ENCODE data around the gene FBXL7.
A peak's percentile ranks its signal among the peaks of the same experiment; 100 is the strongest.

FBXL7 gene

DNA sequence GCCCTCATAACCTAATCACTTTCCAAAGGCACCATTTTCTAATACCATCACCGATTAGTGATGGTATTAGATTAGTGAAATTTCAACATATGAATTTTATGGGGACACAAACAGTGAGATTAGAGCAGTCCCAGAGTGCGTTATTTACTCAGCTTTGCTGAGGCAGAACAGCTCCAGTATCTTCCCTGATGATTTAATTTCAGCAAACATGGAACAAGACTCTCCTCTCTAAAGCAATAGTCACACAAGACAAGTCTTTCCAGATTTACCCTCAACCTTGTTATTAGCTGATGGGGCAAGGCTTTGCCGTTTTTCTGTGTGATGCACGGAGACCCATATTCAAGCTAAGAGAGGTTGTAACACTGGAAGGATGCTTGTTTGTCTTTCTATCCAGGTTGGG lies 333.4 kb downstream of the FBXL7 start:
- no peak for TF ChIP-seq CTCF (conservative IDR thresholded peaks at IDR 0.05)
- peak overlapping the region; percentile 93 for H3K27ac ChIP-seq

- H3K27ac ChIP-seq, result peak overlapping the region; percentile 93
- TF ChIP-seq CTCF (conservative IDR thresholded peaks at IDR 0.05), result no peak
Observed at GRCh38 chr5:15834596-15835245, 334.7 kb downstream of the FBXL7 start.

DNA sequence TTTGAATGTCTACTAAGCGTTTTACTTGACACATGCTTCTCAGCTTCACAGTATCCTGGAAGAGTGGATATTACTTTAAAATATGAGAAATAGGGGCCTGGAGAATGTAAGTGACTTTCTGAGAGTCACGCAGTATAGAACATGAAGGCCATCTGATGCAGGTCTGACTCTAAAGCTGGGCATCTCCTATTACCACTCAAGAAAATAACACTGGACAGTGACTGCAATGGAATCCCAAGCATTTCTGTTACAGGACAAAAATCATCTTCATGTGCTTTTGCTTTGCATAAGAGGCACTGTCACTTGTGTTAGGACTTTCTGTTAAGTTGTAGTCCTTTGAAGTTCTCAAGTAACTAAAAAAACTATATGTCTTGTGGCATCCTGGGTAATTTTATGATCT lies 335.5 kb downstream of the FBXL7 start:
- TF ChIP-seq CTCF (conservative IDR thresholded peaks at IDR 0.05), result no peak

GRCh38 chr5:15837551-15838289 lies 337.7 kb downstream of the FBXL7 start:
- no peak for TF ChIP-seq CTCF (conservative IDR thresholded peaks at IDR 0.05)
- H3K27ac ChIP-seq, result no peak overlapping the region

More for the DNA sequence above, 335.5 kb downstream of the FBXL7 start:
- peak overlapping the region; percentile 93 for H3K27ac ChIP-seq

- H3K27ac ChIP-seq, result peak overlapping the region; percentile 63
- TF ChIP-seq CTCF (conservative IDR thresholded peaks at IDR 0.05), result no peak
Observed at GRCh38 chr5:15844253-15844652, 344.3 kb downstream of the FBXL7 start.

DNA sequence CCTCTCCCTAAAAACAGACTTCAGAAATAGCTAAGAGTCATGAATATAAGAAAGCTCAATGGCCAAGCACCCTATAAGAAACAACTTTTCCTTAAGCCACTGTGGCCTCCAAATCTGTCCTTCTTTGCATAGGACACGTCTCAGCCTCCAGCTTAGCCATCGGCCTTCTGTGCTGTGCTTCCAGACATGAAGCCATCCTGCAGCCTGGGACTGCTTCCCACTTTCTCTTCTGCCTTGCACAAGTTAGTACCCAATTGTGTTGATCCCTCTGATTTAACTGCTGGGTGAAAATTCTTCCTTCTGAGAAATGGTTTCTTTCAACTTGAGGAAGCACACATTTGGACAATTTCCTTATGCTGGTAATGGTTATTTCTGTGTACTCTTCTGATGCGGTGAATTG lies 344.9 kb downstream of the FBXL7 start:
- no peak for TF ChIP-seq CTCF (conservative IDR thresholded peaks at IDR 0.05)
- peak overlapping the region; percentile 63 for H3K27ac ChIP-seq

DNA sequence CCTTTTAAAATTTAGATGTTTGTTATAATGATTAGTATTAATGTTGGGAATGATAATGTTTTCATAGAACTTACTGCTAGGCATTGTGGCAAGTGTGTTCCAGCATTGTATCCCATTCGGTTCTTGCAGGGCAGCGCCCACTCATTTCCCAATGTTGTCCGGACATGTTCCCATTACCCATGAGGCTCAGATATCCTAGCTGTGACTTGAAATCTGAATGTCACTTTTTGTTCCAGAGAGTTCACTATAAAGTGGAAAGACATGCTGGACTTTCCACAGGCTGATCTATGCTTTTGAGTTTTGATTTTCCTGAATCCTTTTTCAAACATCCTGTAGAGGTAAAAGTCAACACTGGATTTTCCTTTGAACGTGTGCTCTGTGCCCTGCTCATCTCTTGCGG lies 350.6 kb downstream of the FBXL7 start:
- H3K27ac ChIP-seq, result peak overlapping the region; percentile 94
- TF ChIP-seq CTCF (conservative IDR thresholded peaks at IDR 0.05), result no peak
